Stimulated activated effector memory CD8-positive, alpha-beta T cell treated with anti-CD3 and anti-CD28 coated beads, Interleukin-12 subunit alpha, Interleukin-12 subunit beta, amount 100 ng/mL, for 72 hours (primary cell): ENCODE results near the gene EPB41.
"Not testable (repeated sequence)": the region's sequence is repeated elsewhere in the genome, so short reads cannot be mapped to it uniquely, and the experiment has no call there.

Source experiments
- ATAC-seq: fragments of 150-1000 bp; cut with Tn5 transposase; 2 replicates; pipeline ENCODE4 v1.10.0; 2021
- DNase-seq, 2 donors: peaks; one replicate each; pipeline ENCODE4 v3.0.0; 2021 to 2022; ENCODE audit warnings: low spot score in 2 of 2
- H3K27ac Mint-ChIP-seq: one replicate; pipeline ENCODE4 v1.8.0; 2022; ENCODE audit warnings: mild to moderate bottlenecking, mixed read lengths
- H3K36me3 Mint-ChIP-seq: one replicate; pipeline ENCODE4 v1.8.0; 2022; ENCODE audit warnings: mild to moderate bottlenecking, mixed read lengths
- H3K4me1 Mint-ChIP-seq: one replicate; pipeline ENCODE4 v1.8.0; 2022; ENCODE audit warnings: mixed read lengths
- H3K4me3 Mint-ChIP-seq: one replicate; pipeline ENCODE4 v1.8.0; 2022; ENCODE audit warnings: mild to moderate bottlenecking, mixed read lengths
- H3K9me3 Mint-ChIP-seq: one replicate; pipeline ENCODE4 v1.8.0; 2022; ENCODE audit warnings: mixed read lengths

EPB41 gene

GRCh38 chr1:28933918-28934317 is 19.5 kb downstream of the EPB41 start:
- no peak for ATAC-seq
- peaks cover 48% of the 10 kb centered on the region for H3K4me1 Mint-ChIP-seq

GRCh38 chr1:28934676-28935075 is 20.3 kb downstream of the EPB41 start:
- Mint-ChIP-seq H3K4me3 (no peak overlapping the region), H3K27ac (peak overlapping the region; percentile 55), H3K4me1 (peaks cover 52% of the 10 kb centered on the region), H3K9me3 (peaks cover 3% of the 10 kb centered on the region), H3K36me3 (no peaks in the 10 kb centered on the region)
- DNase-seq = no peak
- no peak for ATAC-seq

More at GRCh38 chr1:28933918-28934317, 19.5 kb downstream of the EPB41 start:
- DNase-seq = no peak
- Mint-ChIP-seq H3K9me3 (peaks cover 3% of the 10 kb centered on the region), H3K36me3 (no peaks in the 10 kb centered on the region), H3K4me3 (peak overlapping the region; percentile 9), H3K27ac (peak overlapping the region; percentile 55)

GRCh38 chr1:28935293-28935692 is 20.9 kb downstream of the EPB41 start:
- Mint-ChIP-seq H3K4me3 (no peak overlapping the region), H3K4me1 (peaks cover 52% of the 10 kb centered on the region), H3K36me3 (no peaks in the 10 kb centered on the region), H3K27ac (no peak overlapping the region), H3K9me3 (peaks cover 3% of the 10 kb centered on the region)
- DNase-seq (no peak), ATAC-seq (no peak)

DNA sequence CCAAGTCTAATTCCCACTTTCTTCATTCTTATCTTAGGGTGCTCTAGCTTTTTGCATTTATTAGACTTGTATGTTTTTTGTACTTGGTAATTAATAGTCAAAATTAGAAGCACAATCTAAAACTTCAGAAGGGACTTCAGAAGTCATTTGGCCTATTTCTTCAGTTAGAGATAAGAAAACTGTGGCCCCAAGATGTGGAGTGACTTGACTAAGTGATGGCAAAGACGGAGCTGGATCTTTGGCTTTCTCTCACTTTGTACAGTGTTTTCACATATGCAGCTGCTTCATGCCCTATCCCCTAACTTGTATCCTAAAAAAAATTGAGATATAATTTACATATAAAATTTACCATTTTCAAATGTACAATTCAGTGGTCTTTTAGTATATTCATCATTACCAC is 21.7 kb downstream of the EPB41 start:
- Mint-ChIP-seq H3K4me3 (no peak overlapping the region), H3K27ac (no peak overlapping the region), H3K9me3 (peaks cover 3% of the 10 kb centered on the region), H3K36me3 (no peaks in the 10 kb centered on the region), H3K4me1 (peaks cover 59% of the 10 kb centered on the region)
- no peak for DNase-seq
- no peak for ATAC-seq

GRCh38 chr1:28936528-28936927 is 22.2 kb downstream of the EPB41 start:
- no peak for ATAC-seq

GRCh38 chr1:28943581-28943980 is 29.2 kb downstream of the EPB41 start:
- not testable (repeated sequence) for H3K4me3 Mint-ChIP-seq, H3K9me3 Mint-ChIP-seq, H3K36me3 Mint-ChIP-seq, DNase-seq, ATAC-seq
- Mint-ChIP-seq H3K27ac (peak overlapping the region; percentile 18), H3K4me1 (peaks cover 41% of the 10 kb centered on the region)

More at GRCh38 chr1:28936528-28936927, 22.2 kb downstream of the EPB41 start:
- H3K4me3 Mint-ChIP-seq = no peak overlapping the region
- no peak overlapping the region for H3K27ac Mint-ChIP-seq
- H3K36me3 Mint-ChIP-seq = no peaks in the 10 kb centered on the region
- peaks cover 62% of the 10 kb centered on the region for H3K4me1 Mint-ChIP-seq
- DNase-seq = no peak
- peaks cover 3% of the 10 kb centered on the region for H3K9me3 Mint-ChIP-seq

DNA sequence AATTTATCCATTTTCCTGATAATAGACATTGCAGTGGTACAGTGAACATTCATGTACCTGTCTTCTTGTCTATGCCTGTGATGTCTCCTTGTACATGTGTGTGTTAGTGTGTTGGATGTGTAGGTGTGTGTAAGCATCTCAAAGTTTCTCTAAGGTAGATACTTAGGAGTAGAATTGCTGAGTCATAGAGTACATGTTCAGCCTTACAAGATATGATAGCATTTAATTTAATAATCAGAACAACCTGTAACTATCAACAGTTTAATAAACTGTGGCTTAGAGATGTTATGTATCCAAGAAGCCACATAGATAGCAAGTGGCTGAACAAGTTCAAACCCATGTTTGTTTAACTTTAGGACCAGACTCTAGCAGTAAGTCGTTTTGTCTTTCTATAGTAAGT is 35.6 kb downstream of the EPB41 start:
- Mint-ChIP-seq H3K9me3 (no peaks in the 10 kb centered on the region), H3K4me1 (peaks cover 17% of the 10 kb centered on the region), H3K4me3 (no peak overlapping the region), H3K36me3 (no peaks in the 10 kb centered on the region), H3K27ac (no peak overlapping the region)
- ATAC-seq = no peak
- DNase-seq = no peak

GRCh38 chr1:28950449-28950848 is 36.1 kb downstream of the EPB41 start:
- H3K9me3 Mint-ChIP-seq = no peaks in the 10 kb centered on the region
- ATAC-seq = no peak
- H3K4me3 Mint-ChIP-seq = no peak overlapping the region

GRCh38 chr1:28954126-28954726 is 39.9 kb downstream of the EPB41 start:
- no peaks in the 10 kb centered on the region for H3K9me3 Mint-ChIP-seq
- no peak overlapping the region for H3K27ac Mint-ChIP-seq
- no peak overlapping the region for H3K4me3 Mint-ChIP-seq
- peaks cover 37% of the 10 kb centered on the region for H3K4me1 Mint-ChIP-seq
- H3K36me3 Mint-ChIP-seq = no peaks in the 10 kb centered on the region
- no peak for DNase-seq
- no peak for ATAC-seq

More at GRCh38 chr1:28950449-28950848, 36.1 kb downstream of the EPB41 start:
- no peak overlapping the region for H3K27ac Mint-ChIP-seq
- no peaks in the 10 kb centered on the region for H3K36me3 Mint-ChIP-seq
- H3K4me1 Mint-ChIP-seq = peaks cover 20% of the 10 kb centered on the region
- DNase-seq = no peak

- ATAC-seq (peak; percentile 68), DNase-seq (no peak)
- Mint-ChIP-seq H3K36me3 (no peaks in the 10 kb centered on the region), H3K4me3 (no peak overlapping the region), H3K27ac (no peak overlapping the region), H3K4me1 (peaks cover 32% of the 10 kb centered on the region), H3K9me3 (no peaks in the 10 kb centered on the region)
Measured at GRCh38 chr1:28956038-28956464, 41.7 kb downstream of the EPB41 start.

- ATAC-seq (peak; percentile 97), DNase-seq (peak in 1 of 2 donors; percentile 56)
- H3K36me3 Mint-ChIP-seq, H3K9me3 Mint-ChIP-seq: not testable (repeated sequence)
- Mint-ChIP-seq H3K27ac (peak overlapping the region; percentile 6), H3K4me3 (peak overlapping the region; percentile 53), H3K4me1 (peaks cover 44% of the 10 kb centered on the region)
Measured at GRCh38 chr1:28962114-28962831, 47.9 kb downstream of the EPB41 start.

DNA sequence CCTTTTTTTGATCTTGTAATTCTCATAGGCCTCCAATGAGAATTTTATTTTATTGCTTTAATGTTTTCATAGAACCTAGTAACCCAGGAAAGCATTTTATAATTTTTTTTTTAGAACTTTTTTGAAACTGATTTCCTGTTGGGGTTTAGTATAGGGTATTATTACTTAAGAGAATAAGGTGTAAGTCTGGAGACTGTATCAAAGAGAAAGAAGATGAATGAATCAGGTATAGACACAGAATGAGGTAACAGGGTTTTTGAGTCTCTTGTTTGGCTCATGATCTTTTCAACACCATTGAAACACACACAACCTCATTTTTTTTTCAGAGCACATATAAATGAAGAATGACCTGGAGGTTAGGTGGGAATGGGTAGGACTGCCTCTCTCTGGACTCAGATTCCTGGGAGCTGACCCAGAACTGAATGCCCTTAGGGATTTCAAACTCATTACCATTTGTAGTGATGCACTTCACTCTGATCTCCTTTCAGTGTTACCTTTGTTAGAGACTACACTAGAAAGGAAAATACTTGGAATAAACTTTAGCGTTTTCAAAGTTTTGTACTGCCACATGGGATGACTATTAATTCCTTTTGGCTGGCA is 51.0 kb downstream of the EPB41 start:
- no peaks in the 10 kb centered on the region for H3K9me3 Mint-ChIP-seq
- no peak for DNase-seq
- no peak overlapping the region for H3K4me3 Mint-ChIP-seq
- no peaks in the 10 kb centered on the region for H3K36me3 Mint-ChIP-seq
- peaks cover 33% of the 10 kb centered on the region for H3K4me1 Mint-ChIP-seq
- peak; percentile 31 for ATAC-seq
- no peak overlapping the region for H3K27ac Mint-ChIP-seq

GRCh38 chr1:28966617-28967016 is 52.2 kb downstream of the EPB41 start:
- no peak for ATAC-seq
- Mint-ChIP-seq H3K4me1 (peaks cover 30% of the 10 kb centered on the region), H3K4me3 (no peak overlapping the region), H3K27ac (no peak overlapping the region), H3K36me3 (peaks cover 4% of the 10 kb centered on the region), H3K9me3 (no peaks in the 10 kb centered on the region)
- DNase-seq = no peak

DNA sequence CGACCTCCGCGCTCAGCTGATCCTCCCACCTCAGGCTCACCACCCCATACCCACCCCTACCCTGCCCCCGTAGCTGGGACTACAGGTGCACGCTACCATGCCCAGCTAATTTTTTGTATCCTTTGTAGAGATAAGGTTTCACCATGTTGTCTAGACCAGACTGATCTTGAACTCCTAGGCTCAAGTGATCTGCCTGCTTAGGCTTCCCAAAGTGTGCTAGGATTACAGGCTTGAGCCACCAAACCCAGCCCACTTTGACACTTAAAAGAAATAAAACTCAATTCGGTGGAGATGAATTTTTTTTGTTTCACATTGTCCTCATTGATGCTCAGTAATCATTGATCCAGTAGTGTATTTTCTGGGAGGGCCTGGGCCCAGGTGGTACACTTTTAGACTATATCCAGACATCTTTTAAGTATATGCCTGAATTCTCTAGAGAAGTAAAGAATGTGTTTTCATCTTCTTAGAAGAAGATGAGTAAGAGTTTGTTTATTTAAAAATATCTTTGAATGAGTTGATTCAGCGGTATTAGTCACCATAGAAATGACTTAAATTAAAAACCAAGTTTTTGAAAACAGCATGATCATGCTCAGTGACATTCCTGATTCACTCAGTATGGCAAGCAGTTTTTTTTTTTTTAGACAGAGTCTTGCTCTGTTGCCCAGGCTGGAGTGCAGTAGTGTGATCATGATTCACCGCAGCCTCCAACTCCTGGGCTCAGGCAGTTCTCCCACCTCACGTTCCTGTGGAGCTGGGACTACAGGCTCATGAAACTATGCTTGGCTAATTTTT is 57.8 kb downstream of the EPB41 start:
- peaks cover 40% of the 10 kb centered on the region for H3K4me1 Mint-ChIP-seq
- H3K36me3 Mint-ChIP-seq = peaks cover 12% of the 10 kb centered on the region
- peak overlapping the region; percentile 85 for H3K27ac Mint-ChIP-seq
- ATAC-seq (peak; percentile 95), DNase-seq (peak in 1 of 2 donors; percentile 56)
- H3K4me3 Mint-ChIP-seq = peak overlapping the region; percentile 50
- peaks cover 2% of the 10 kb centered on the region for H3K9me3 Mint-ChIP-seq
